HEK293 (cell line): ENCODE data around the gene LIN54.
"Not testable (repeated sequence)": the region's sequence is repeated elsewhere in the genome, so short reads cannot be mapped to it uniquely, and the experiment has no call there.

Experiments
- CTCF ChIA-PET: fragments of 350-600 bp; formaldehyde crosslinking; extraction: SDS; loops from one replicate; lab custom pipeline; 2021; ENCODE audit warnings: antibody characterized with exemption; lab: Yijun Ruan, JAX
- POLR2A ChIA-PET: fragments of 300-600 bp; formaldehyde crosslinking; extraction: SDS; loops from one replicate; lab custom pipeline; 2020; ENCODE audit warnings: antibody characterized with exemption, inconsistent platforms; lab: Yijun Ruan, JAX
- H3K27ac ChIP-seq: fragments of 200-500 bp; sonication (Bioruptor generic); 2 replicates; pipeline ENCODE4 v1.5.1; 2014; ENCODE audit warnings: low read depth, low read length, control low read depth, inconsistent platforms; ENCODE audit errors: extremely low read depth
- H3K36me3 ChIP-seq, 2 experiments: fragments of 200-500 bp in 1 of 2; sonication (Bioruptor generic) in 1 of 2; 1 replicate in 1 of 2; 2 replicates in 1 of 2; pipeline ENCODE4 v1.5.1; 2014 to 2017; ENCODE audit warnings: inconsistent platforms in 2 of 2, low read length in 2 of 2; ENCODE audit not compliant: control insufficient read depth in 2 of 2, insufficient read depth in 1 of 2
- H3K4me1 ChIP-seq: fragments of 200-500 bp; sonication (Bioruptor generic); 2 replicates; pipeline ENCODE4 v1.5.1; 2014; ENCODE audit warnings: mild to moderate bottlenecking, low read length, inconsistent platforms; ENCODE audit not compliant: control insufficient read depth, insufficient read depth
- H3K4me3 ChIP-seq: 2 replicates; pipeline ENCODE4 v1.5.1; 2011; ENCODE audit warnings: low read depth, mild to moderate bottlenecking, control low read depth, low read length, moderate library complexity
- H3K9me3 ChIP-seq: fragments of 200-500 bp; sonication (Bioruptor generic); 2 replicates; pipeline ENCODE4 v1.5.1; 2014; ENCODE audit warnings: low read depth, low read length, inconsistent platforms; ENCODE audit not compliant: control insufficient read depth, insufficient read depth
- EGR2 ChIP-seq: fragments of 450-650 bp; formaldehyde crosslinking; IDR thresholded peaks from 2 replicates; pipeline ENCODE4 v1.5.1; 2016; ENCODE audit warnings: low read depth, missing biosample characterization, missing genetic modification characterization
- GLI2 ChIP-seq: fragments of 450-650 bp; formaldehyde crosslinking; IDR thresholded peaks from 2 replicates; pipeline ENCODE4; 2017; ENCODE audit warnings: missing biosample characterization, missing genetic modification characterization, low read depth, borderline replicate concordance
- PATZ1 ChIP-seq: fragments of 450-650 bp; formaldehyde crosslinking; IDR thresholded peaks from 2 replicates; pipeline ENCODE4 v1.5.1; 2016; ENCODE audit warnings: missing biosample characterization, missing genetic modification characterization
- PRDM1 ChIP-seq: fragments of 450-650 bp; formaldehyde crosslinking; IDR thresholded peaks from 2 replicates; pipeline ENCODE4; 2016; ENCODE audit warnings: missing biosample characterization, missing genetic modification characterization
- PRDM6 ChIP-seq: fragments of 450-650 bp; formaldehyde crosslinking; IDR thresholded peaks from 2 replicates; pipeline ENCODE4 v1.5.1; 2017; ENCODE audit warnings: missing biosample characterization, missing genetic modification characterization
- SCRT1 ChIP-seq: fragments of 450-650 bp; formaldehyde crosslinking; IDR thresholded peaks from 2 replicates; pipeline ENCODE4 v1.5.1; 2016; ENCODE audit warnings: missing biosample characterization, missing genetic modification characterization, borderline replicate concordance
- SP7 ChIP-seq: fragments of 450-650 bp; formaldehyde crosslinking; IDR thresholded peaks from 2 replicates; pipeline ENCODE4 v1.5.1; 2016; ENCODE audit warnings: missing biosample characterization, missing genetic modification characterization
- ZBTB21 ChIP-seq: fragments of 450-650 bp; formaldehyde crosslinking; IDR thresholded peaks from 2 replicates; pipeline ENCODE4 v1.5.1; 2017; ENCODE audit warnings: missing biosample characterization, missing genetic modification characterization
- ZBTB7A ChIP-seq: fragments of 450-650 bp; formaldehyde crosslinking; IDR thresholded peaks from 2 replicates; pipeline ENCODE4 v1.5.1; 2016; ENCODE audit warnings: low read depth, missing biosample characterization, missing genetic modification characterization
- ZNF132 ChIP-seq: fragments of 450-650 bp; formaldehyde crosslinking; IDR thresholded peaks from 2 replicates; pipeline ENCODE4 v1.5.1; 2017; ENCODE audit warnings: missing biosample characterization, missing genetic modification characterization, borderline replicate concordance
- ZNF138 ChIP-seq: fragments of 450-650 bp; formaldehyde crosslinking; IDR thresholded peaks from 2 replicates; pipeline ENCODE4 v1.5.1; 2016; ENCODE audit warnings: missing biosample characterization, missing genetic modification characterization, borderline replicate concordance
- ZNF146 ChIP-seq: fragments of 450-650 bp; formaldehyde crosslinking; IDR thresholded peaks from 2 replicates; pipeline ENCODE4 v1.5.1; 2016; ENCODE audit warnings: missing biosample characterization, missing genetic modification characterization
- ZNF155 ChIP-seq: fragments of 450-650 bp; formaldehyde crosslinking; IDR thresholded peaks from 2 replicates; pipeline ENCODE4 v1.5.1; 2016; ENCODE audit warnings: missing biosample characterization, missing genetic modification characterization
- ZNF274 ChIP-seq, 2 experiments: fragments of 200-500 bp in 1 of 2; fragments of 450-650 bp in 1 of 2; sonication (Bioruptor generic) in 1 of 2; formaldehyde crosslinking in 1 of 2; IDR thresholded peaks; 2 replicates each; pipeline versions ENCODE4 v1.5.1 to v1.6.1; 2014 to 2016; ENCODE audit warnings: borderline replicate concordance in 1 of 2, inconsistent platforms in 1 of 2, low read length in 1 of 2, missing biosample characterization in 1 of 2, missing genetic modification characterization in 1 of 2
- ZNF324 ChIP-seq: fragments of 450-650 bp; formaldehyde crosslinking; IDR thresholded peaks from 2 replicates; pipeline ENCODE4 v1.5.1; 2016; ENCODE audit warnings: missing biosample characterization, missing genetic modification characterization
- ZNF394 ChIP-seq: fragments of 450-650 bp; formaldehyde crosslinking; IDR thresholded peaks from 2 replicates; pipeline ENCODE4 v1.5.1; 2016; ENCODE audit warnings: missing biosample characterization, missing genetic modification characterization, mild to moderate bottlenecking, moderate library complexity, borderline replicate concordance
- ZNF449 ChIP-seq: fragments of 450-650 bp; formaldehyde crosslinking; IDR thresholded peaks from 2 replicates; pipeline ENCODE4 v1.5.1; 2017; ENCODE audit warnings: missing biosample characterization, mild to moderate bottlenecking, missing genetic modification characterization, moderate library complexity
- ZNF473 ChIP-seq: fragments of 450-650 bp; formaldehyde crosslinking; IDR thresholded peaks from 2 replicates; pipeline ENCODE4 v1.5.1; 2017; ENCODE audit warnings: missing biosample characterization, missing genetic modification characterization
- ZNF530 ChIP-seq: fragments of 450-650 bp; formaldehyde crosslinking; IDR thresholded peaks from 2 replicates; pipeline ENCODE4 v1.5.1; 2016; ENCODE audit warnings: low read depth, missing biosample characterization, missing genetic modification characterization
- ZNF544 ChIP-seq: fragments of 450-650 bp; formaldehyde crosslinking; IDR thresholded peaks from 2 replicates; pipeline ENCODE4 v1.5.0; 2017; ENCODE audit warnings: missing biosample characterization, missing genetic modification characterization
- ZNF555 ChIP-seq: fragments of 450-650 bp; formaldehyde crosslinking; conservative IDR thresholded peaks from 2 replicates; pipeline ENCODE4 v1.5.1; 2017; ENCODE audit warnings: missing biosample characterization, mild to moderate bottlenecking, missing genetic modification characterization, inconsistent platforms
- ZNF621 ChIP-seq: fragments of 450-650 bp; formaldehyde crosslinking; IDR thresholded peaks from 2 replicates; pipeline ENCODE4 v1.5.1; 2017; ENCODE audit warnings: missing biosample characterization, missing genetic modification characterization
- ZNF76 ChIP-seq: fragments of 450-650 bp; formaldehyde crosslinking; IDR thresholded peaks from 2 replicates; pipeline ENCODE4; 2016; ENCODE audit warnings: low read depth, missing biosample characterization, missing genetic modification characterization, borderline replicate concordance
- ZNF837 ChIP-seq: fragments of 450-650 bp; formaldehyde crosslinking; IDR thresholded peaks from 2 replicates; pipeline ENCODE4 v1.5.1; 2016; ENCODE audit warnings: missing biosample characterization, missing genetic modification characterization

Gene LIN54

GRCh38 chr4:82919386-82919785 is 91.2 kb downstream of the LIN54 start:
- Histone ChIP-seq H3K4me1 (no peaks in the 10 kb centered on the region), H3K4me3 (no peak overlapping the region), H3K9me3 (no peaks in the 10 kb centered on the region), H3K36me3 (peaks cover 0 to 27% of the 10 kb centered on the region in 2 experiments; a peak in 1 of 3 replicates), H3K27ac (no peak overlapping the region)
- POLR2A ChIA-PET: no interaction called here
- CTCF ChIA-PET: no interaction called here
- TF ChIP-seq PATZ1 (tag by site-specific recombination) (no peak), GLI2 (tag by site-specific recombination) (no peak), ZNF555 (tag by site-specific recombination) (no peak), ZNF394 (tag by site-specific recombination) (no peak)

GRCh38 chr4:82918091-82918490 is 92.5 kb downstream of the LIN54 start:
- ChIA-PET POLR2A (no interaction called here), CTCF (no interaction called here)
- no peak overlapping the region for H3K27ac ChIP-seq
- H3K9me3 ChIP-seq: no peaks in the 10 kb centered on the region
- no peaks in the 10 kb centered on the region for H3K4me1 ChIP-seq
- TF ChIP-seq ZNF544: no peak
- no peak for TF ChIP-seq ZNF621 (tag by site-specific recombination)
- no peak for TF ChIP-seq SCRT1
- no peak for TF ChIP-seq SP7 (tag by site-specific recombination)
- TF ChIP-seq ZBTB21 (tag by site-specific recombination): no peak
- no peak for TF ChIP-seq ZNF324 (tag by site-specific recombination)
- TF ChIP-seq ZBTB7A (tag by site-specific recombination): no peak
- TF ChIP-seq PRDM1 (tag by site-specific recombination): no peak
- no peak for TF ChIP-seq ZNF530 (tag by site-specific recombination)
- H3K4me3 ChIP-seq: no peak overlapping the region
- peaks cover 0 to 30% of the 10 kb centered on the region in 2 experiments; a peak in 1 of 3 replicates for H3K36me3 ChIP-seq

GRCh38 chr4:82913968-82914367 is 96.7 kb downstream of the LIN54 start:
- H3K4me3 ChIP-seq, H3K9me3 ChIP-seq, H3K27ac ChIP-seq, POLR2A ChIA-PET, H3K4me1 ChIP-seq: not testable (repeated sequence)
- peaks cover 0 to 36% of the 10 kb centered on the region in 2 experiments; a peak in 1 of 3 replicates for H3K36me3 ChIP-seq
- CTCF ChIA-PET: interaction anchor here (1.2 kb wide), 1 partner anchor 63 kb away, joined by 3 read pairs; no protein-coding TSS in a partner anchor
- peak; percentile 79 for TF ChIP-seq ZNF146

GRCh38 chr4:82913305-82913704 is 97.3 kb downstream of the LIN54 start:
- peaks cover 0 to 37% of the 10 kb centered on the region in 2 experiments; a peak in 1 of 3 replicates for H3K36me3 ChIP-seq
- POLR2A ChIA-PET: no interaction called here
- TF ChIP-seq EGR2 (no peak), ZNF837 (tag by site-specific recombination) (no peak), ZNF146 (no peak), ZNF76 (tag by site-specific recombination) (no peak), ZNF473 (tag by site-specific recombination) (no peak), PRDM6 (no peak), ZNF155 (tag by site-specific recombination) (no peak), ZNF274 (IDR thresholded peaks at IDR 0.05; ENCODE audit: low read length) (no peak), ZNF274 (tag by site-specific recombination; IDR thresholded peaks at IDR 0.05; ENCODE audit: borderline replicate concordance) (no peak), ZNF138 (tag by site-specific recombination) (no peak), ZNF132 (tag by site-specific recombination) (no peak), ZNF449 (tag by site-specific recombination) (no peak)

More at GRCh38 chr4:82913305-82913704, 97.3 kb downstream of the LIN54 start:
- Histone ChIP-seq H3K27ac (no peak overlapping the region), H3K4me1 (no peaks in the 10 kb centered on the region), H3K9me3 (no peaks in the 10 kb centered on the region), H3K4me3 (no peak overlapping the region)
- CTCF ChIA-PET: interaction anchor here (0.7 kb wide), 1 partner anchor 73 kb away, joined by 10 read pairs; no protein-coding TSS in a partner anchor
